Colonic mucosa (tissue), 4 donors: ENCODE data around the gene TRIO. TPM values are rescaled to one million over a fixed set of nuclear protein-coding genes. Genes with fewer than 3 reads are reported as not detected.

ENCODE experiments used
- DNase-seq: peaks from one replicate; pipeline ENCODE4 v3.0.0-alpha.2; 2020
- H3K27ac ChIP-seq: fragments of 200-600 bp; one replicate; pipeline ENCODE4 v1.8.0; 2021
- H3K27me3 ChIP-seq: fragments of 200-600 bp; one replicate; pipeline ENCODE4 v1.8.0; 2021
- H3K36me3 ChIP-seq: fragments of 200-600 bp; one replicate; pipeline ENCODE4 v1.8.0; 2021
- H3K4me1 ChIP-seq: fragments of 200-600 bp; one replicate; pipeline ENCODE4 v1.8.0; 2021; ENCODE audit warnings: mild to moderate bottlenecking
- H3K4me3 ChIP-seq: fragments of 200-600 bp; one replicate; pipeline ENCODE4 v1.8.0; 2021
- H3K9ac ChIP-seq, 2 donors: one replicate each; pipeline ENCODE4 v1.7.0; 2013; ENCODE audit warnings: control low read depth in 2 of 2, low read depth in 2 of 2, low read length in 2 of 2
- H3K9me3 ChIP-seq: fragments of 200-600 bp; one replicate; pipeline ENCODE4 v1.8.0; 2021
- CTCF ChIP-seq: fragments of 200-600 bp; IDR thresholded peaks from one replicate; pipeline ENCODE4 v1.8.0; 2022; ENCODE audit warnings: antibody characterized with exemption, mild to moderate bottlenecking
- intact Hi-C: fragments of 100-400 bp; cut with DNase I; formaldehyde crosslinking; loops from one replicate; pipeline ENCODE4 v1.14.1; 2022
- total RNA-seq, 2 donors: library from RNA; stranded (reverse); fragmentation: NEBNext Ultra II Directional in 1 of 2; extraction: Animal tissue kit (Norgen Biotek cat#: 25700) in 1 of 2; gene quantifications; one replicate each; pipeline ENCODE4 v1.2.1, GENCODE V29; 2021
- donor health status: healthy.
- donor health status: DM: no; HTN: no; CAD: no.
- donor health status: DM: no; HTN: no; CAD: no.

The TRIO gene
- total RNA-seq, 2 donors from 2014 or later, result 134 to 138 TPM

GRCh38 chr5:14174230-14174636 is 31.1 kb downstream of the TRIO start:
- Histone ChIP-seq H3K9me3 (no peaks in the 10 kb centered on the region), H3K4me3 (no peak overlapping the region), H3K36me3 (no peaks in the 10 kb centered on the region), H3K9ac (no peak overlapping the region), H3K27ac (no peak overlapping the region), H3K27me3 (no peaks in the 10 kb centered on the region), H3K4me1 (peaks cover 3% of the 10 kb centered on the region)
- intact Hi-C loops, result no loop called here
- no peak for TF ChIP-seq CTCF
- no peak for DNase-seq

GRCh38 chr5:14175381-14175780 is 32.2 kb downstream of the TRIO start:
- no peak overlapping the region for H3K27ac ChIP-seq
- no peaks in the 10 kb centered on the region for H3K9me3 ChIP-seq
- peaks cover 3% of the 10 kb centered on the region for H3K4me1 ChIP-seq
- no peak overlapping the region for H3K4me3 ChIP-seq
- TF ChIP-seq CTCF, result no peak
- H3K36me3 ChIP-seq, result no peaks in the 10 kb centered on the region
- intact Hi-C loops, result no loop called here
- no peak overlapping the region for H3K9ac ChIP-seq
- no peaks in the 10 kb centered on the region for H3K27me3 ChIP-seq
- DNase-seq, result no peak

GRCh38 chr5:14176888-14177287 is 33.7 kb downstream of the TRIO start:
- H3K4me1 ChIP-seq, result peaks cover 2% of the 10 kb centered on the region
- H3K9ac ChIP-seq, result no peak overlapping the region
- no peak for DNase-seq
- H3K9me3 ChIP-seq, result no peaks in the 10 kb centered on the region
- intact Hi-C loops, result no loop called here
- TF ChIP-seq CTCF, result no peak
- H3K27me3 ChIP-seq, result no peaks in the 10 kb centered on the region
- H3K4me3 ChIP-seq, result no peak overlapping the region
- H3K36me3 ChIP-seq, result no peaks in the 10 kb centered on the region
- H3K27ac ChIP-seq, result no peak overlapping the region

- intact Hi-C loops, result no loop called here
- no peak for TF ChIP-seq CTCF
- Histone ChIP-seq H3K27ac (no peak overlapping the region), H3K9ac (no peak overlapping the region), H3K9me3 (no peaks in the 10 kb centered on the region), H3K27me3 (no peaks in the 10 kb centered on the region), H3K4me1 (no peaks in the 10 kb centered on the region), H3K36me3 (no peaks in the 10 kb centered on the region), H3K4me3 (no peak overlapping the region)
- no peak for DNase-seq
Observed at GRCh38 chr5:14177634-14178033, 34.5 kb downstream of the TRIO start.

GRCh38 chr5:14178091-14178490 is 34.9 kb downstream of the TRIO start:
- Histone ChIP-seq H3K36me3 (no peaks in the 10 kb centered on the region), H3K4me1 (no peaks in the 10 kb centered on the region), H3K27me3 (no peaks in the 10 kb centered on the region), H3K4me3 (no peak overlapping the region), H3K9ac (no peak overlapping the region), H3K27ac (no peak overlapping the region), H3K9me3 (no peaks in the 10 kb centered on the region)
- DNase-seq, result no peak
- no peak for TF ChIP-seq CTCF
- intact Hi-C loops, result no loop called here
